ENCODE data around the gene TM6SF1.
"Not testable (repeated sequence)": the region's sequence is repeated elsewhere in the genome, so short reads cannot be mapped to it uniquely, and the experiment has no call there.

The TM6SF1 gene

GRCh38 chr15:83090465-83090864 lies 17.0 kb upstream of the TM6SF1 start:
- DNase-seq, result no peak

- DNase-seq, result not testable (repeated sequence)
Measured at GRCh38 chr15:83091965-83092308, 15.5 kb upstream of the TM6SF1 start.

GRCh38 chr15:83092309-83092976 lies 15.0 kb upstream of the TM6SF1 start:
- DNase-seq, result no peak

- DNase-seq, result no peak
Measured at GRCh38 chr15:83094583-83094982, 12.9 kb upstream of the TM6SF1 start.

GRCh38 chr15:83098079-83098478 lies 9.4 kb upstream of the TM6SF1 start:
- no peak for DNase-seq

GRCh38 chr15:83099290-83099689 lies 8.2 kb upstream of the TM6SF1 start:
- DNase-seq, result no peak

- no peak for DNase-seq
Measured at GRCh38 chr15:83100097-83100646, 7.3 kb upstream of the TM6SF1 start.

GRCh38 chr15:83102346-83102745 lies 5.1 kb upstream of the TM6SF1 start:
- no peak for DNase-seq

GRCh38 chr15:83104141-83104540 lies 3.3 kb upstream of the TM6SF1 start:
- no peak for DNase-seq

- DNase-seq, result no peak
Measured at GRCh38 chr15:83105440-83105839, 2.0 kb upstream of the TM6SF1 start.

GRCh38 chr15:83107841-83108181 lies 366 bp downstream of the TM6SF1 start:
- no peak for DNase-seq

- no peak for DNase-seq
Measured at GRCh38 chr15:83108266-83109219, 1.1 kb downstream of the TM6SF1 start.

- DNase-seq, result no peak
Measured at GRCh38 chr15:83109532-83109931, 2.1 kb downstream of the TM6SF1 start.

GRCh38 chr15:83110381-83110780 lies 2.9 kb downstream of the TM6SF1 start:
- no peak for DNase-seq

GRCh38 chr15:83111149-83111548 lies 3.7 kb downstream of the TM6SF1 start:
- no peak for DNase-seq

GRCh38 chr15:83112233-83112955 lies 4.9 kb downstream of the TM6SF1 start:
- DNase-seq, result no peak

- no peak for DNase-seq
Measured at GRCh38 chr15:83112956-83113299, 5.5 kb downstream of the TM6SF1 start.

GRCh38 chr15:83113881-83114674 lies 6.6 kb downstream of the TM6SF1 start:
- no peak for DNase-seq

- DNase-seq, result no peak
Measured at GRCh38 chr15:83114856-83115255, 7.4 kb downstream of the TM6SF1 start.

- no peak for DNase-seq
Measured at GRCh38 chr15:83115410-83115809, 8.0 kb downstream of the TM6SF1 start.

GRCh38 chr15:83115831-83116565 lies 8.6 kb downstream of the TM6SF1 start:
- no peak for DNase-seq

GRCh38 chr15:83118291-83118827 lies 10.9 kb downstream of the TM6SF1 start:
- no peak for DNase-seq
